Measurements from ENCODE around the gene RNF224.
"Not testable (repeated sequence)": the region's sequence is repeated elsewhere in the genome, so short reads cannot be mapped to it uniquely, and the experiment has no call there.

The RNF224 gene

DNA sequence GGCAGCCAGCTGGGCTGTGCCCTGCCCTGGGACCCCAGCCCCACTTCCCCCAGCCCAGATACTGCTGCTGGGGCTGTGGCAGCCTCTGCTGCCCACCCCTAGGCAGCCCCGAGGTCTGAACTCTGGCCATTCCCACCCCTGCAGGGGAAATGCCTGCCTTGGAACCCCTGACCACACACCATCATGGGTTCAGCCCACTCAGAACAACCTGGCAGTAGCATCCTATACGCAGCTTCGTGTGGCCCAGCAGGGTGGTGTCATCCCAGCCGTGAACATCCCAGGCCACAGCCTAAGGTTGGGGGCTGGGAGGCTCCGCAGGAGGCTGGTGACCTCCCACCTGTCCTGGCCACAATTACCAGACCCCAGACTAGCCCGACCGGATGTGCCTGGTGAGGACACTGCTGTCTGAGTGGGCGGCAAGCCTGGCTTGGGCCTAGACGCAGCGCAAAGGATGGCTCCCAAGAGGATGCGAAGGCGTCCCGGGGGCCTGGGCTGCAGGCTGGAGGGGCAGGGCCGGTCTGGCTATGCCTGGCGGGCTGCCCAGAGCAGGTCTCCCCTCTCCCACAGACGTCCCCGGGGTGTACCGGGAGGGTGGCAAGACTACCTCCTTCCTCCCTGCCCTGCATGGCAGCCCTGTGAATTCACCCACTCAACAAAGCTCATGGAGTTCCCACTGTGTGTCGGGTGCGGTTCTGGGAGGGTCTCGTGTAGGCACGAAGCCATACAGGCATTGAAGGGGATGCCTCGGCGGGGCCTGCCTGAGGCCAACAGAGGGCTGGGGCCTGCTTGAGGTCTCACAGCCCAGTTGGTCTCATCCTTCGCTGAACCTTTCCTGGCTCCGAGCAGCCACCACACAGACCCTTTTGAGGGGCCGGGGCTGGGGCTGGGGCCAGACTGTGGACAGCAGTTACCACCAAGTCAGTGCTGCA is 1.9 kb downstream of the RNF224 start:
- DNase-seq = no peak

DNA sequence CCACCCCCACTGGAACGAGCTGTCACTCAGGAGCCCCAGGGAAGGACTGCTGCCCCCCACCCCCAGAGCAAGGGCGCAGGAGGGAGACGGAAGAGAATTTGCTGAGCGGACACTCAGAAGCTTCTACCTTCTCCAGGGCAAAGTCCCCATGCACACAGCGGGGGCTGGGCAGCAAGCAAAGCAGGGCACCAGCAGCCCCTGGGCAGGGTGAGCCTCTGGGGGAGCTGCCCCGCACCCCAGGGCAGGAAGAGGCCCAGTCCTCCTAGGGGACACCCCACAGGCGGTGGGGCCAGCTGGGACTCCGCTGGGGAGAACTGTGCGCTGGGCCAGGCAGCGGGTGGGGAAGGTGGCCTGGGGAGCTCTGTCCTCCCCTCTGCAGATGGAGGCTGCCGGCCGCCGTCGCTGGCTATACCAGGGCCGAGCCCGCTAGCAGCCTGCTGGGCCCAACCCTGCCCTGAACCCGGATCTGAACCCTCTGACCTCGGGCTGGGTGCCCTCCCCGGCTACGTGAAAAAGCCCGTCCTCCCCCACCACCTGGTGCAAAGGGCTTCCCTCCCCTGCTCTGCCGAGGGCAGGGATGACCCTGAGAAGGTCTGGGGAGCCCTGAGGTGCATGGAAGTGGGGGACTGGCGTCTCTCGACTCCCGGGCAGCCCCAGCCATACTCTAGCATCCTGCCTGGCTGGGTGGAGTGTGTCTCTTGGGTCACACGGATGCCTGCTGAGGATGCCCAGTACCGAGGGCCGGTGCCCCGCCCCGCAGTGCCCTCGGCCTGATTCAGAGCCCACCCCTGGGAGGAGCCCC is 2.8 kb downstream of the RNF224 start:
- no peak for DNase-seq

DNA sequence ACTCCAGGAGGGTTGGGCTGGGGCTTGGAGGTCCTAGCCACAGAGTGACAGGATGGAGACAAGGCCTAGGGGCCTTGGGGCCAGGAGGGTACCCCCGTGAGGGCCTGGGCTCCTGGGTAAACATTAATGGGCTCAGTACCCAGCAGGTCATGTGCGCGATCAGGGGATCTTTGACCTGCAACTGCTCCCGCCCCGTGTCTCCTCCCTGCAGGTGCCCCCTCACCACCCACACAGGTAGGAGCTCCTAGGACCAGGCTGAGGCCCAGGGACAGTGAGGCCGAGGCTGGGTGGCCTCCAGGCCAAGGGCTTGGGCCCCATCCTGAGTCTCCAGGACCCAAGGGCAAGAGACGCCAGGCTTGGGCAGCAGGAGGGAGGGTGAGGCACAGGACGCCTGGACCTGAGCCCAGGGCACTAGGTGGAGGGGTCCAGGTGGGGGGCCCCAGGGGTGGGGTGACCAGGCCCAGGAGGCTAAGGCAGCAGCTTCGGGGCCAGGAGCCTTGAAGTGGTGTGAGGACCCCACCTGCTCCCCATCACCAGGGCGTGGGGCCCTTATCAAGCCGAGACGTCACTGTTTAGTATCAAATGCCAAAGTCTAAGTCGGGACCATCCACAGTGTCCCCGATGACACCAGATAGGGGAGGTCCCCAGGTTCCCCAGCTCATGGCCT is 3.5 kb downstream of the RNF224 start, which contains the start of gene SLC34A3:
Gene SLC34A3 (plus strand): TSS at position 197 of the 667 bp plus-strand sequence. CDS start 802 bp downstream, outside the sequence.
- DNase-seq = no peak

DNA sequence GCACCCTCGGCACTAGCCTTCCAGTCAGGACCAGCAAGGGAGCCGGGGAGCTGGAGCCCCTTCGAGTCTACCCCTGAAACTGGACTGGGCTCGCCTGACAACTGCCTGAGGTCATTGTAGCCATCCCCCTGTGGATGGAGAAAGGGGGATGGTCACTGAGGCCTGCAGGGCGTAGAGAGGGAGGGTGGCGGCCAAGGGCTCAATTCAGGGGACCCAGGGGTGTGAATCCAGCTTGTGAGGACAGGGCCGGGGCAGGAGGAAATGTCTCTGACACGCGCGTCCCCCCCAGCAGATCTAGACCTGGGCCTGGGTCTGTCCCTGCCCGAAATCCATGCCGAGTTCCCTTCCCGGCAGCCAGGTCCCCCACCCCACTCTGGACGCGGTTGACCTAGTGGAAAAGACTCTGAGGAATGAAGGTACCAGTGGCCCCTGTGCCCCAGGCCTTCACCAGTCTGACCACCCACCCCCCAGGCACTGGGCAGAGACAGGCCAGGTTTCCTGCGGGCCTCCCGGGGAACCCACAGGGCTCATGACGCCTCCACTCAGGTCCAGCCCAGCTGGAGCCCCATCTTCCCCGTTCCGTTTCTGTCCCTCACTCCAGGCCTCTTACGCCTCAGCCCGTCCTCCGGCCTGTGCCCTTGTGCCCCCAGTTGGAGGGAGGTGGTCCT is 4.2 kb downstream of the RNF224 start:
- no peak for DNase-seq

DNA sequence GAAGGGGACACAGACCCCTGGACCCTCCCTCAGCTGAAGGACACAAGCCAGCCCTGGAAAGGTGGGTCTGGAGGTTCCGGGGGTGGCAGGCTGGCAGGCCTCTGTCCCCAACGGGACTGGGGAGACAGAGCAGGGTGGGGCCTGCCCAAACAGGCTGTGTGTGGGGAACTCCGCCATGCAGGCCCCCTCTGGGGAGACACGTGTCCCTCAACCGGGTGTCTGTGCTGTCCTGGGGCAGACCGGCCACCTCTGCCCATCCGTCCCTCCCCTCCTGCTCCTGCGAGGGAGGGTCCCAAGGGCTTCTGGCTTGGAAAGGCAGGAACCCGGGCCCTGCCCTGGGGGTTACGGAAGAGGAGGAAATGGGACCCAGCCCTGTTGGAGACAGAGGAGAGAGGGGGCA is 4.8 kb downstream of the RNF224 start:
- no peak for DNase-seq

DNA sequence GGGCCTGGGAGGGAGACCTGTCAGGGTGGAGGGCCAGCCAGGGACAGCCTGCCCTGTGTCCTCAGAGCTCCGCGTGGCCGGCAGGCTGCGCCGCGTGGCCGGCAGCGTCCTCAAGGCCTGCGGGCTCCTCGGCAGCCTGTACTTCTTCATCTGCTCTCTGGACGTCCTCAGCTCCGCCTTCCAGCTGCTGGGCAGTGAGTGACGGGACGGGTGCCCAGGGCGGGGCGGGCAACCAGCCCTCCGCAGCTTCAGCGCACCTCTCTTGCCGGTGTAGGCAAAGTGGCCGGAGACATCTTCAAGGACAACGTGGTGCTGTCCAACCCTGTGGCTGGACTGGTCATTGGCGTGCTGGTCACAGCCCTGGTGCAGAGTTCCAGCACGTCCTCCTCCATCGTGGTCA is 5.2 kb downstream of the RNF224 start:
- no peak for DNase-seq

DNA sequence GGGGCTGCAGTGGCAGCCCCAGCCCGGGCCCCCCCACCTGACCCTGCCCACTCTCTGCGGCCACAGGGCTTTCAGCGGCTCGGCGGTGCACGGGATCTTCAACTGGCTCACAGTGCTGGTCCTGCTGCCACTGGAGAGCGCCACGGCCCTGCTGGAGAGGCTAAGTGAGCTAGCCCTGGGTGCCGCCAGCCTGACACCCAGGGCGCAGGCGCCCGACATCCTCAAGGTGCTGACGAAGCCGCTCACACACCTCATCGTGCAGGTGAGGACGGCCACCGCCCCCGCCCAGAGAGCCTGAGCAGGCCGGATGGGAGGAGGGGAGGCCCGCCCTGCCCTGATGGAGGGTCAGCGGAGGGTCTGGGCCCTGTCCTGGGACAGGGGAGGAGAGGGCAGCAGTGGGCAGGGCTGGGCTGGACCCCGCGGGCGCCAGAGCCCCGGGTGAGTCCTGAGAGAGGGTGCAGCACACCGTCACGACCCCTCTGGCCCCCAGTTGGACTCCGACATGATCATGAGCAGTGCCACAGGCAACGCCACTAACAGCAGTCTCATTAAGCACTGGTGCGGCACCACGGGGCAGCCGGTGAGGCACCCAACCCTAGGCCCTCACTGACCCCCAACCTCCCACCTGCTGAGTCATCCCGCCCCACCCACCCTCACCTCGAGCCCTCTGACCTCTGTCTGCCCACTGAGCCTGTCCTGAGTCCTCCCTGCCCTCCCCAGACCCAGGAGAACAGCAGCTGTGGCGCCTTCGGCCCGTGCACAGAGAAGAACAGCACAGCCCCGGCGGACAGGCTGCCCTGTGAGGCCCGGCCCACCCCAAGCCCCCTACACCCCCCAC is 6.1 kb downstream of the RNF224 start:
- DNase-seq = no peak

DNA sequence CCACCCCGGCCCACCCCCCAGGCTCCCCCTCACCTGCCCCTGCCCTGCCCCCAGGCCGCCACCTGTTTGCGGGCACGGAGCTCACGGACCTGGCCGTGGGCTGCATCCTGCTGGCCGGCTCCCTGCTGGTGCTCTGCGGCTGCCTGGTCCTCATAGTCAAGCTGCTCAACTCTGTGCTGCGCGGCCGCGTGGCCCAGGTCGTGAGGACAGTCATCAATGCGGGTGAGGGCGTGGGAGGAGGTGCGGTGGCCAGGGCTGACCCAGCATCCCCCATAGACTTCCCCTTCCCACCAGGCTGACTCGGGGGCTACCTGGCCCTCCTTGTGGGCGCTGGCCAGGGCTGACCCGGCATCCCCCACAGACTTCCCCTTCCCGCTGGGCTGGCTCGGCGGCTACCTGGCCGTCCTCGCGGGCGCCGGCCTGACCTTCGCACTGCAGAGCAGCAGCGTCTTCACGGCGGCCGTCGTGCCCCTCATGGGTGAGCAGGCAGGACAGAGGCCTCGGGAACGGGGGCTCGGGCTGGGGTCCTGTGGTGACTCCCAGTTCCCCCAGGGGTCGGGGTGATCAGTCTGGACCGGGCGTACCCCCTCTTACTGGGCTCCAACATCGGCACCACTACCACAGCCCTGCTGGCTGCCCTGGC is 6.9 kb downstream of the RNF224 start:
- DNase-seq = no peak

DNA sequence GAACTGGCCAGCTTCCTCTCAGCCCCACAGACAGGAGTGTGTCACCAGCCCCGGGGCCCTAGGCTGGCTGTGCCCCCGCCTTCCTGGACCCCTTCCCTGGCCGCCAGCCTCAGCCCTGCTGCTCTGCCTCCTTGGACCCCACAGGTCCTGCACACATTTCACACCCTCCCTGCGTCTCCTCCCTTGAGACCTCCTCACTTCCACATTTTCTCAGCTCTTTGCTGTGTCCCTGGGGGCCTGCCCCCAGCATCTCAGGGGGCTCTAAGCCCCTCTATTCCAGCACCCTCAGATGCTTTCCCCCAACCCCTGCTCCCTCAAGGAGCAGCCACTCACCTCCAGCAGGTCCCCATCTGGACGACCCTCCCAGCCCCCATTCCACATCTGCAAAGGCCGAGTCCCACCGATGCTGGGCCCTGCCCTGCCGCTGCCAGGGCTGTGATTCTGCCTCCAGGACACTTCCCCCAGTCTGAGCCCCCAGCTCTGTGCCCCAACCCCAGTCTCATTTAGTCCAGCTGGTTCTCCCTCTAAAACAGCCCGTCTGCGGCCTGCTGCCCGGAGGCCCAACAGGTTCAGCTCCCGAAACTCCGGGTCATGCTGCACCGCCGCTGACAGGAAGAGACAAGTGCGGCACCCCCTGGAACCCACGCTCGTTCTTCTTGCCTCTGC is 7.6 kb downstream of the RNF224 start:
- no peak for DNase-seq

DNA sequence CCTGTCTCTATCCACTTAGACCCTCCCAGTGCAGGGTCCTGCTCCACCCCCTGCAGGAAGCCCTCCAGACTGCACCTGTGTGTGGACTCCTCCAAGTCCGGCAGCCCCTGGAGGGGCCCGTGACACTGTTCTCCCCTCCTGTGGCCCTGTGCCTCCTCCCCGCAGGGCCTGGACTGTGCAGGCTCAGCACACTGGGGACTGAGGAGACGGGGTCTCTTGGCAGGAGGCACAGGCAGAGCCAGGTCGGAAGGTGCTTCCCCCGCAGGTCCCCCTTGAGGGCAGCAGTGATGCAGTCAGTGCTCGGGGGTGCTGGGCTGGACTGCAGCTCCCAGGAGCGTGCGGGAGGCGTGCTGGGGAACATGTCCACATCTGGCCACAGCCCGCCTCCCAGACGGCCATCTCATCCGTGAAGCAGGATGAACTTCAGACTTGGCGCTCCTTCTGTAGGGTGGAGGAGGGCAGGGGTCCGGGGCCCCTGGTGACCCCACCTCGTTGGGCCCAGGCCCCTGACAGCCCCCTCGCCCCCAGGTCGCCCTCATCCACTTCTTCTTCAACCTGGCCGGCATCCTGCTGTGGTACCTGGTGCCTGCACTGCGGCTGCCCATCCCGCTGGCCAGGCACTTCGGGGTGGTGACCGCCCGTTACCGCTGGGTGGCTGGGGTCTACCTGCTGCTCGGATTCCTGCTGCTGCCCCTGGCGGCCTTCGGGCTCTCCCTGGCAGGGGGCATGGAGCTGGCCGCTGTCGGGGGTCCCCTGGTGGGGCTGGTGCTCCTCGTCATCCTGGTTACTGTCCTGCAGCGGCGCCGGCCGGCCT is 8.3 kb downstream of the RNF224 start:
- no peak for DNase-seq

DNA sequence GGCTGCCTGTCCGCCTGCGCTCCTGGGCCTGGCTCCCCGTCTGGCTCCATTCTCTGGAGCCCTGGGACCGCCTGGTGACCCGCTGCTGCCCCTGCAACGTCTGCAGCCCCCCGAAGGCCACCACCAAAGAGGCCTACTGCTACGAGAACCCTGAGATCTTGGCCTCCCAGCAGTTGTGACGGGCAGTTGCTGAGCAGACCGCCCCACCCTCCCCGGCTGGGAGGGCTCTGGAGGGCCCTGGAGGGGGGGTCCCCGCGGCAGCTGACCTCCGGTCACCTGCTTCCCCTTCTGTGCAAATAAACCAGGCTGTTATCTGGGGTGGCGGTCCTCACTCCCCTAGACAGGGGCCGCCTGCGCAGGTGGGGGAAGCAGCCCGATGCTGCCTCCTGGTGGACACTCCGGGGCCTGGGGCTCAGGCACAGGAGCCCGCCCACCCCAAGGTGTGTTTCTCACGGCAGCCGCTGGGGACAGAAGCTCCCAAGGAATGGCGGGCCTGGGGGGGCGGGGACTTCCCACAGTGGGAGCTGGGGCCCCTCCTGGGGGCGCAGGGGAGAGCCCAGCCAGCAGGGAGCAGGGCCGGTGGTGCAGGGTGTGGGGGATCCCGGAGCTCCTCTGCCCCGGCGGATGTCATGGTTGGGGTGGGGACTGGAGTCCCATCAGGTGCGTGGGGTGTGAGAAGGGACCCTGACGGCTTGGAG is 9.1 kb downstream of the RNF224 start:
- DNase-seq = peak; percentile 30

DNA sequence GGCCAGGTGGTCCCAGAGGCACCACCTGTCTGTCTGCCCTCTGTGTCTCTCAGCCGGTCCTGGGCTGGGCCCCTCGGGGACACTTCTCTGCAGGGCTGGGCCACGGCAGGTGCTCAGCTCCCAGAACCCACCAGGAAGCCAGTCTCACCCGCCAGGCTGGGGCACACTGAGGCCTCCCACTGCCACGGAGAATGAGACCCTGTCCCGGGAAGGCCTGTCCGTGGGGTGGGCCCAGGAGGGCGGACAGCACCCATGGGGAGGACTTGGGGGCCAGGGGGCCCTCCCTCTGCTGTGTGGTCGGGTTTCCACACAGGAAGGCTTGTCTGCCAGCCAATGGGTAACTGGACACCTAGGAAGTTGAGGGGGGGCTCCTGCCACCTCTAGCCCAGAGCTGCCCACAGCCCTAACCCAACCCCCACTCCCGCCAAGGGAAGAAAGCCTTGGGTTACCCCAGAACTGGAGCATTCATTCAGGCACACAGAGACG is 9.7 kb downstream of the RNF224 start:
- DNase-seq = no peak

DNA sequence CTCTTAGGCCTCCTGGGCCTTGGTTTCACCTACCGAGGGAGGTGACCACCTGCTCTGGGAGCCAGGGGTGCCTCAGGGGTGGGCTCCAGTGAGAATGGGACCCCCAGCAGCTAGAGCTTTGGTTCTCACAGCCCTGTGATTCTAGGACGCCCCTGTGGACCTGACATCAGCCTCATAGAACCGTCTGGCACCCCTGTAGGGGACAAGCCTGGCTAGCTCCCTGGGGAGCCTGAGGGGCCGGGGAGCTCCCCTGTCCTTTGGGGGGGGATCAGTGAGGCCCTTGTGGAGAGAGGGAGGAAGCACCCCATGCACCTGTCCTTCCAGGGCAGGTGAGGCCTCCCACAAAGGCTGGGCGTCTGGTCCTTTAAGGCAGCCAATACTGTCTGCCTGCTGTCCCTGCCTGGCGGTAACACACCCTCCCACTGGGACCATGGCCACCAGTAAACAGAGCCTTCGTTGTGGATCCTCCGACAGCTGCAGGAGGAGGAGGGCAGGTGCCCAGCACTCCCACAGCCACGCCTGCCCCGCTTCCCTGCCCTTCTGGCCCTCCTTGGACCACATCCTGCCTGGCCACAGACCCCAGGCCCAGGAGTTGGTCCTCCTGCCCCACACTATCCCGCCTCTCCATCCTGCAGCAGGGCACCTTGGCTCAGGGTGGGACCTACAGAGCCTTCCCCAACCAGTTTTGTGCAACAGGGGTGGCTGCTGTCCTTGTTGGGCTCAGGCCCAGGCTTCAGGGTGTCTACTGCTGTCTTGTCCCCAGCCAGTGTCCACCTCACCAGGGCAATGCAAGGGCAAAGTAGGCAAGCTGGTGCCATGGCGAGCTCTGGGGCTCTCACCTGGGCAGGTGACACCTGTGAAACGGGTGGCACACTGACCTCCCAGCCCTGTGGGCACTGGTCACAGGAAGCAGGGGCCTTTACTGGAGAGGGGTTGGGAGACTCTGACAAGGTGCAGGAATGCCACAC is 10.7 kb downstream of the RNF224 start:
- no peak for DNase-seq

DNA sequence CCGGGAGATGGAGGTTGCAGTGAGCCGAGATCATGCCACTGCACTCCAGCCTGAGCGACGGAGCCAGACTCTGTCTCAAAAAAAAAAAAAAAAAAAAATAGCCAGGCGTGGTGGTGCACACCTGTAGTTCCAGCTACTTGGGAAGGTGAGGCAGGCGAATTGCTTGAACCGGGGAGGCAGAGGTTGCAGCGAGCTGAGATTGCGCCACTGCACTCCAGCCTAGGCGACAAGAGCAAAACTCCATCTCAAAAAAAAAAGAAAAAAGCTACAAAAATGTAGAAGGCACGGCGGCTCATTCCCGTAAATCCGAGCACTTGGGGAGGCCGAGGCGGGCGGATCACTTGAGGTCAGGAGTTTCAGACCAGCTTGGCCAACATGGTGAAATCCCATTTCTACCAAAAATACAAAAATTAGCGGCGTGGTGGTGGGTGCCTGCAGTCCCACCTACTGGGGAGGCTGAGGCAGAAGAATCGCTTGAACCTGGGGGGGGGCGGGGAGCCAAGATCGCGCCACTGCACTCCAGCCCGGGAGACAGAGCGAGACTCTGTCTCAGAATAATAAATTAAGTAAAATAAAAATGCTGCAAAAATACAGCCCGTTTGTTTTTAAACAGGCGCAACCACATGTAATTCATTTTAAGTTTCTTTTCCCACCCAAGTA is 12.4 kb downstream of the RNF224 start:
- not testable (repeated sequence) for DNase-seq

DNA sequence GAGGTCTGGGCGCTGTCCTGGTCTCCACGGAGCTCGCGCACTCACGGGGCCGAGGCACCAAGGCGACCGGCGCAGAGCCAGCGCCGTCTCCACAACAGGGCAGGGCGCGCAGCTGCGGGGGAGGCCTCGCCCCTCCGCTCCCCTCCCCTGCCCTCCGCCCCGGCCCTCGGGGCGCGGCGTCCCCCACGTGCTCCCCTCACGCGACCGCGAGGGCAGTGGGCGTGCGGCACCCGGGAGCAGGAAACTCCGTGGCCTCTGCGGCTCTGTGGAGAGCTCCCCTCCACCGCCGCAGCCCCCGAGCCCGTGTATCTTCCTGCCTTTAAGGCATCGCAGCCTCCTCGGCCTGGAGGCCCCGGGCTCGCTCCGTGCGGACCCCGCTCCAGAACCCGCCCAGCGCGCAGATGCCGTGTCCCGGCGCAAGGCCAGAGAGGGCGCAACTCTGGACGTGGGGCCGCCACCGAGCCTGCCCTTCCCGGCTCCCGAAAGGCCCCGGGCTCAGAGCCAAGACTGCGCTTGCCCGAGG is 13.1 kb downstream of the RNF224 start:
- peak; percentile 81 for DNase-seq

DNA sequence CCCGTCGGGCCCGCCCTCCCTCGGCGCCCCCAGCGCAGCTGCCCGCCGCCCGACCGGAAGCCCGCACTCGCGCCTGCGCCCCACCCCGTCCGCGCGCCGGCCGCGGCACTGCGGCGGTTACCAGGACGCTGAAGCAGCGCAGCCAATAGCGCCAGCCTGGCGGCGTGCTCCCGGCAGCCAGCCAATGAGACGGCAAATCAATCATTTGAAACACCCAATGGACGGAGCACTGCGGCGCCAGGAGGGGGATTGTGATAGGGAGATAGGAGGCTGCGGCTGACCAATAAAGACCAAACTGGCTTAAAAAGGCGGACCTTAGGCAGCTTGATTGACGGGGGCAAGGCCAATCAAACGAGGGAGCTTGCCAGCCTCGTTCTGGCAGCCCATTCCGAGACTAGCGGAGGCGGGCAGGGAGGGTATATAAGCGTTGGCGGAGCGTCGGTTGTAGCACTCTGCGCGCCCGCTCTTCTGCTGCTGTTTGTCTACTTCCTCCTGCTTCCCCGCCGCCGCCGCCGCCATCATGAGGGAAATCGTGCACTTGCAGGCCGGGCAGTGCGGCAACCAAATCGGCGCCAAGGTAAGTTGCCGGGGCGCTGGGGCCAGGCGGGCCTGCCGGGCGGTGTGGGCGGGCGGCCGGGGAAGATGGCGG is 13.7 kb downstream of the RNF224 start, which contains the start of gene TUBB4B:
Gene TUBB4B (plus strand): TSS at position 447 of the 649 bp plus-strand sequence. CDS start 74 bp downstream, at position 521.
- peak; percentile 96 for DNase-seq
